HG03469 (cell line): ENCODE results near the gene FERMT3.

ENCODE experiments used
- ATAC-seq: cut with Tn5 transposase; IDR thresholded peaks from one replicate; pipeline ENCODE4 v1.9.1; 2021; ENCODE audit warnings: mild to moderate bottlenecking, moderate library complexity, moderate number of reproducible peaks; ENCODE audit not compliant: unreplicated experiment

FERMT3 gene

DNA sequence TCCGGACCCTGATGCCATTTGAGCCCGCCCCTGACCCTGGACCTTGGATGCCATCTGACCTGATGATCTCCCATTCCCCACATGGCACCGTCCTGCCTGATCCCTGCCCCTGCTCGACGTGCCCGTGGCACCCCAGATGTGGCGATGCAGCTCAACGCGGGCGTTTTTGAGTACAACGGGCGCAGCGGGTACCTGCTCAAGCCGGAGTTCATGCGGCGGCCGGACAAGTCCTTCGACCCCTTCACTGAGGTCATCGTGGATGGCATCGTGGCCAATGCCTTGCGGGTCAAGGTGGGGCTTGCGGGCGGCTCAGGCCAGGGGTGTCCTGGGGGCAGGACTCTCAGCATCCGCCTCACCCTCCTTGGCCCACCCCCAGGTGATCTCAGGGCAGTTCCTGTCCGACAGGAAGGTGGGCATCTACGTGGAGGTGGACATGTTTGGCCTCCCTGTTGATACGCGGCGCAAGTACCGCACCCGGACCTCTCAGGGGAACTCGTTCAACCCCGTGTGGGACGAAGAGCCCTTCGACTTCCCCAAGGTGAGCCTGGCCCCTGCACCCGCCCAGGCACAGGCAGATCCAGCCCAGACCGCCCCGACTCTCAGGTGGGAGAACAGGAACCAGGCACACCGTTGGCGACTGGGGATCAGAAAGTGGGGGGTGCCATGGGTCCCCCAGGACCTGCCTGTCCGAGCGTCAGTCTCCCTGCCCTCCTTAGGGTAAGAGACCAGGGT lies 55.9 kb downstream of the FERMT3 start:
- ATAC-seq, result no peak

GRCh38 chr11:64263021-64263946 lies 56.8 kb downstream of the FERMT3 start:
- ATAC-seq, result no peak

- ATAC-seq, result no peak
Measured at GRCh38 chr11:64263947-64264317, 57.4 kb downstream of the FERMT3 start.

- ATAC-seq, result no peak
Measured at GRCh38 chr11:64264371-64264852, 57.9 kb downstream of the FERMT3 start.

GRCh38 chr11:64265176-64266160 lies 58.9 kb downstream of the FERMT3 start:
- no peak for ATAC-seq

GRCh38 chr11:64266339-64266738 lies 59.8 kb downstream of the FERMT3 start:
- ATAC-seq, result no peak

DNA sequence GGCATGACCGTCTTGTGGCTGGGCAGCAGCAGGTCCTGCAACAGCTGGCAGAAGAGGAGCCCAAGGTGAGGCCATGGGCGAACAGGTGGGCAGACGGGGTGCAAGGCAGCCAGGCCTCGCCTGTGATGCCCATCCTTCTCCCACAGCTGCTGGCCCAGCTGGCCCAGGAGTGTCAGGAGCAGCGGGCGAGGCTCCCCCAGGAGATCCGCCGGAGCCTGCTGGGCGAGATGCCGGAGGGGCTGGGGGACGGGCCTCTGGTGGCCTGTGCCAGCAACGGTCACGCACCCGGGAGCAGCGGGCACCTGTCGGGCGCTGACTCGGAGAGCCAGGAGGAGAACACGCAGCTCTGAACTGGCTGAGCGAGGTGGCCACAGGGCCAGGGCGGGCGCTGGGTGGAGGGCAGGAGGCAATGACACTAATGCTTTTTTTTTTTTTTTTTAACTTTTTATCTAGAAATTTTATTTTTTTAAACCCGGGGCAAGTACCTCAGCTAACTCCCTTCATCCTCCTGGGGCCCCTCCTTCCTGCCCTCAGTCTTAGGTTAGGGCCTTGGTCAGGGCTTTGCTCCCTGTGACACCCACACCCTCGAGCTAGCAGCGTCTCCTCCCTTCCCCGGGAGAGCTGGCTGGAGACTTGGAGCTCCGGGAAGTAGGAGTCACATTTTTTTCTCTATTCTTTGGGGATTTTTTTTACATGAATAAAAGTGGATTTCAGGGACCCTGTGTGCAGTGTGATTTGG lies 60.9 kb downstream of the FERMT3 start:
- no peak for ATAC-seq

- no peak for ATAC-seq
Measured at GRCh38 chr11:64268025-64268892, 61.7 kb downstream of the FERMT3 start.

GRCh38 chr11:64268893-64269539 lies 62.5 kb downstream of the FERMT3 start:
- ATAC-seq, result no peak

DNA sequence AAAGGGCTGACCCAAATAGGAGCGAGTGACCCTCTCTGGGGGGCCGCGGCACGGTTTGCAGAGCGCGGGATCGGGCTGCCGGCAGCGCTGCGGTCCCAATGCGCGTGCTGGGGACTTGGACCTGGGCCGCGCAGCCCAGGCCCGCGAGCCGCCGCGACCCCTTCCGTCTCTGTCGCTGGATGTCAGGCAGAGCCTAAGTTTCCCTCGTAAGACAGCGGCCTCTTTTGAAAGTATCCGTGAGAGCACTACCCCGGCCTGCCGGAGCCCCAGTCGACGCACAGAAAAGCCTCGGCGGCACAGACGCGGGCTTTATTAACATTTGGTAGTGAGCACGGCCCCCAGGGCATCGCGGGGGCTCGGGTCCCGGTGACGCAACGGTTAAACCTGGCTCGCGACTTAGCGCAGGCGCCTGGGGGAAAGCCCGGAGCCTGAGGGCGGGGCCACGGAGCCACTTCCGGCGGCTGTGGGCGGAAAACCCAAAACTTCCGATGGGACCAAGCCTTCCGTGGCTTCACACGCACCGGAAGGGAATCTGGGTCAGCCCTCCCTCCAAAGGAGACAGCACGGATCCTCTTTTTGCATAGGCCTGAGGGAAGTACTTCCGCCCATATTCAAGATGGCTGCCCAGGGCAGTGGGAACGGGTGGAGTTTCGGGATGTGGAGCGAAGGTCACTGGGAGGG lies 63.2 kb downstream of the FERMT3 start:
- peak; percentile 49 for ATAC-seq
